HG03354 (cell line): Measurements from ENCODE around the gene GSTT2B.
"Not testable (repeated sequence)": the region's sequence is repeated elsewhere in the genome, so short reads cannot be mapped to it uniquely, and the experiment has no call there.

Experiments
- ATAC-seq: cut with Tn5 transposase; IDR thresholded peaks from one replicate; pipeline ENCODE4 v1.9.1; 2021; ENCODE audit warnings: mild to moderate bottlenecking; ENCODE audit not compliant: unreplicated experiment, poor library complexity, severe bottlenecking

The GSTT2B gene

DNA sequence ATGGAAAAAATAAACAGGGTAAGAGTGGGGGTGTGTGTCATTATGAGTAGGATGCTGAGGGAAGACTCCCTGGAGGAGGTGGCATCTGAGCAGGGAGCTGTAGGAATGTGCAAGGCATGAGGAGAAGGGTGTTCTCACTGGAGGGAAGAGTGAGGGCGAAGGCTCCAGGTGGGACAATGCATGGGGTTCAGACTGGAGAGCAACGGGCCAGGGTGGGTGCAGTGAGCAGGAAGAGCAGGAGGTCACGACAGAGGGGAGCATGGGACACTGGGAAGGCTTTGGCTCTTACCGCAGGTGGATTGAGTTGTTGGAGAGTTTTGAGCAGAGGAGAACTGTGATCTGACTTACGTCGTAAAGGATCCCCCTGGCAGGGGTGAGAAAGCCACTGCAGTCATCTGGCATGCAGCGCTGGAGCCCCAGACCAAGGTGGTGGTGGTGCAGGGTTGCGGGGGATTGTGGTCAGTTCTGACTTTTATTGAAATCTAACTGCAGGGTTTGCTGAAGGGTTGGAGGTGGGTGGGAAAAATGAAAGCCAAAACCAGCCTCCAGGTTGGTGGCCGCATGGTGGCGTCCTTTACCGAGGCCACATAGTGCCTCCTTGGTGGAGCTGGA, 8.1 kb downstream of the GSTT2B start:
- not testable (repeated sequence) for ATAC-seq

GRCh38 chr22:23951383-23951782, 9.6 kb downstream of the GSTT2B start:
- not testable (repeated sequence) for ATAC-seq

- not testable (repeated sequence) for ATAC-seq
These were observed 11.2 kb downstream of the GSTT2B start for GRCh38 chr22:23949764-23950163.

- ATAC-seq = not testable (repeated sequence)
These were observed 13.6 kb downstream of the GSTT2B start for GRCh38 chr22:23947391-23947790.

DNA sequence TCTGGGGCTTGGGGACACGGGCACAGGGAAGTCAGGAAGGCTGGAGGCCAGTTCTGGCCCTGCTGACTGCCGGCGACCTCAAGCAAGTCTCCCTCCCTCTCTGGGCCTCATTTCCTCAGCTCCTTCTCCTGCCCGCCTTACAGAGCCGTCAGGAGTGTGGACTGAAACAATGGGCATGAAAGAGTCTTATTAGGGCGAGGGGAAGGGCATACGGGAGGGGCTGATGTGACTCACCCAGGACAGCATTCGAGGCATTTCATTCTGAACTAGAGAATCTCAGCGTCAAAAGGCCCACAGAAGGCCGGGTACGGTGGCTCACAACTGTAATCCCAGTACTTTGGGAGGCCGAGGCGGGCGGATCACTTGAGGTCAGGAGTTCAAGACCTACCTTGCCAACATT, 20.8 kb downstream of the GSTT2B start:
- not testable (repeated sequence) for ATAC-seq

DNA sequence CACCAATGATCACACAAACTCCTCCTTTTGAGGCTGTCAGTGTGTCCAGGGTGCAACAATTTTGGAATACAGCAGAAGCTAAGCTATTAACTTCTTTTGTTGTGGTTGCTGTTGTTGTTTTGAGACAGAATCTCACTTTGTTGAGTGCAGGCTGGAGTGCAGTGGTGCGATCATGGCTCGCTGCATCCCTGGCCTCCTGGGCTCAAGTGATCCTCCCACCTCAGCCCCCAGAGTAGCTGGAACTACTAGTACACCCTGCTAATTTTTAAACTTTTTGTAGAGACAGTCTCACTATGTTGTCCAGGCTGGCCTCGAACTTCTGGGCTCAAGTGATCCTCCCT, 22.0 kb downstream of the GSTT2B start:
- no peak for ATAC-seq

DNA sequence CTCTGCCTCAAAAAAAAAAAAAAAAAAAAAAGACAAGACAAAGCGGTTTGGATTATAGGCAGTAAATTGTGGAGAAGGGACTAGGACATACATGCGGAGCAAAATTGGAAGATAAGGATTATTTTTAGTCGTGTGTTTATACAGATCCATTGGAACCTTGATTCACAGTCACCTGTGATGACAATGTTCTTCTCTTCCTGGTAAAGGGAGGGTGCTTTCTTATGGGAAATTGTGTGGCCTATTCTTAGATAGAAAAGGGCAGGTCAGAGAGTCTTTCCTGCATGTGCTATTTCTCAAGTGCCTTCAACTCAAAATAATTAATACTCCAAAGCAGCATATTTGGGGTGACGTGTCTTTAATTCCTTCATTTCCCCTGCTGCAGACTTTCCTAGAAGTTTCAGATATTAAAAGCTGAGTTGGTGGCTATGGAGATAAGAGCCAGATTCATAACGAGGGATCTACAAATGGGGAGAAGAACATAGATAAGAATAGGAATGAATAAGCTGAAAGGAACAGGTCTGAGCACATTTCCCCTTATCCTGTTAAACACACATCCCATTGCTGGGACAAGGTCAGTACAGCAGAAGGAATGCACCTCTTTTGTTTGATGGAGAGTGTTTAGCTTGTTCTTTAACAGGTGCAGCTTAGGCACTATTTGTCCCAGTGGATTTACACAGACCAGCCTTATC, 22.5 kb downstream of the GSTT2B start:
- no peak for ATAC-seq

DNA sequence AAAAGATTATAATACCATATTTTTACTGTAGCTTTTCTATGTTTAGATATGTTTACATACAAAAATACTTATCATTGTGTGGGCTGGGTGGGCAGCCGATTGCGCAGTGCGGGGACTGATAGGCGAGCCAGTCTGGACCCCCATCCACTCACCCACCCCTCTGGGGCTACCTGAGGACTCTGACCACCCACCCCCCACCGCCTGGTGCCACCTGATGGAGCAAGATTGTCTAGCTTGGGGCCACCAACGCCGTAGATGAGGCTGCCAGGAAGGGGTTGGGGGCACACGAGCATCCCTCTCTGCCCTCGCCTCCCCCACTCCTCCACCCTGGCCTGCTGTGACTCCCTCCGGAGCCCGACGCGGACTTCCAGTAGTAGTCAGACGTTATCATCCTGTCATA, 34.4 kb downstream of the GSTT2B start:
- no peak for ATAC-seq

DNA sequence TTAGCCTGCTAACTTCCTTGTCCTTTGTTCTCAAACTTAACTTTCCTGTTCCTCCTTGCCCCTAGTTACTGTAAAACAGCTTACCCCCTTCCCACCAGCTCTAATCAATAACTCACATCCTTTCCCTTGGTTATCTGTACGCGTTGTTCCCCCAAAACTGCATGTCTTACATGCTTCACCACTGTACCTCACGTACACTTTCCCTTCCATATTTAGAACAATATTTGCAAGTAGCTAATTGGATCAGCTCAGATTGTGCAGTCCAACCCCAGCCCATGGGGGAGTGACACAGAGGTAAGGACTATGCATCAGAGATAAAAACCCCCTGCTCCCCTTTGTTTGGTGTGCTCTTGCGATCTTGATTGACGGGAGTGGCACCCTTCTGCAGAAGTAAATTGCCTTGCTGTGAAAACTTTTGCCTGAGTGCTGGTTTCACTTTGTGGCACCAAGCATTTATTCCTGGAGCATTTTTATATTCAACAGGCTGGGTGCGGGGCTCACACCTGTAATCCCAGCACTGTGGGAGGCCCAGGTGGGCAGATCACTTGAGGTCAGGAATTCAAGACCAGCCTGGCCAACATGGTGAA, 35.9 kb downstream of the GSTT2B start:
- no peak for ATAC-seq

DNA sequence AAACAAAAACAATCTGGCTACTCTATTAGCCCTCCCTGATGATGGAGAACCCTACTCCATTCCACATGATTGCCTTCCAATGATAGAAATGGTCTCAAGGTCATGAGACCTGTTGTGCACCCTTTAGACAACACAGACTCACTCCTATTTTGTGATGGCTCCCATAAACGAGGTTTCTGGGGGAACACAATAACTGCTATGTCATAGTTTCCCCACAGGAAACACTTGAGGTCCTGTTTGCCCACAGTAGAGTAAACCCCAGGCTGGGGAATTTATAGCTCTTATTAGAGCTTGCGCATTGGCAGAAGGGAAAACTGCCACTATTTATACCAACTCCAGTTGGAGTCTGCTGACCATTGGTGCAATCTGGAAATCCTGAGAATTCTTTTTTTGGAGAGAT, 38.1 kb downstream of the GSTT2B start:
- ATAC-seq = no peak

- not testable (repeated sequence) for ATAC-seq
These were observed 39.3 kb downstream of the GSTT2B start for GRCh38 chr22:23921586-23922201.

GRCh38 chr22:23920267-23920611, 40.8 kb downstream of the GSTT2B start:
- not testable (repeated sequence) for ATAC-seq

DNA sequence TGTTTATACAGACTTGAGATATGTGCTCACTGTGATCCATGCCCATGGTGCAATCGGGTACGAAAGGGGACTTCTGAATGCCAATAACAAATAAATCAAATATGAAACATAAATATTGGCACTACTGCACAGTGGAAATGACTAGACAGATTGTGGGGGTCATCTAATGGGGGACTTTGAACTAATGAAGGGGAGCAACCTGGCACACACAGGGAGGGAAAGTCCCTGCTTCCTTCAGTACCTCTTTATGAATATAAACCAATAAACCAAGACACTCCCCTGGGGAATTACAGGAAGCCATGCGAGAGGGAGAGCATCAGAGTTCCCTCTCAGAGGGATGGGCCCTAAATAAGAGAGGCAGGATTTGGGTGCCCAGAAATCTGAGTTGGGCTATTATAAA, 45.7 kb downstream of the GSTT2B start:
- no peak for ATAC-seq

GRCh38 chr22:23913661-23914353, 47.2 kb downstream of the GSTT2B start:
- ATAC-seq = peak; percentile 95

GRCh38 chr22:23913306-23913660, 47.7 kb downstream of the GSTT2B start:
- ATAC-seq = peak; percentile 33

DNA sequence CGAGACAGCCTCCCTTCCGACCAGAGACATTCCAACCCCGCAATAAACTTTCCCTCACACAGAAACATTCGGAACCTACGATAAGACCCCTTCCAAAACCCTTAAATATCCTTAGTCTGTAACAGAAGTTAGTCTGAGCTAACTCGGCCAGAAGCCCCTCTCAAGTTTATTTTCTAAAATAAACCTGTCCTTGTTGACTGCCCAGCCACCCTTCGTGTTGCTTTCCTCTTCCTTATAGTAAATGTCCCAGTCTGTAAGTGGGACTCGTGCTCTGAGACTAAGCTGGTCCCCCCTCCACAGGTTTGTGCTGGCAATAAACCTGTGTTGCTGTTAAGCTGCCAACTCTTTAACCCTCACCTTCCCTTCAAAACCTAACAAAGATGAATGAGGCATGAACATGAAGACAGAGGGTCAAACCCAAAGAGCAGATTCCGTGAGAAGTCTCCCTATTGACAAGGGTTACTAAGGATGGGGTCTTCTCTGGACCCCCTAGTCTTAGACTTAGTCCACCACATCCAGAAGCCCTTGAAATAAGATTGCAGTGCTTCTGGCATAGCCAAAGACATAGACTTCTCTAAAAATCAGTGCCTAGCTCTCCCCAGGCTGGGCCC, 48.6 kb downstream of the GSTT2B start:
- no peak for ATAC-seq

DNA sequence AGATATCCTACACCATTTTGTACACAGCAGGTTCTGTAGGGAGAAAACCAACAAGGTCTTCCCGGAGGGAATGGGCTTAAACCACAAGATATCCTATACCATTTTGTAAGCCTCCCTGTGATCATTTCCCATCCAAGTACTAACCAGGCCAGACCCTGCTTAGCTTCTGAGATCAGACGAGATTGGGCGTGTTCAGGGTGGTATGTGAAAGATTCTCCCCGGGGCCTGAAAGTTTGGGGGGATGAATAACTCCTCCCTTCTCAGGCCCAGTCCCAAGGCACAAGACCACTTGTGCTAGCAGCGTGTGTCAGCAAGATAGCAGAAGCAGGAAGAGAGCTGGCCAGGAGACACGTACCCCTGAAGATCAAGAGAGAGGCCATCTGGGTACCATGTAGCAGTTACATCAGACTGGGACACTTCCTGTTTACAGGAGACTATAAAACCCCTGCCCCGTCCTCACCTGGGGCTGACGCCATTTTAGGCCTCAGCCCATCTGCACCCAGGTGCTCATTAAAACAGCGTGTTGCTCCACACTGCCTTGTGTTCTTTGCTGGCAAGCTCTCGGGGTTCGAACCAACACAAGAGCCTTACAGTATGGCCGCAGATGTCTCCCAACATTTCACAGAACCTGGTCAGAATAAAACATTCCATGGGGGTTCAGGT, 49.5 kb downstream of the GSTT2B start:
- ATAC-seq = no peak

DNA sequence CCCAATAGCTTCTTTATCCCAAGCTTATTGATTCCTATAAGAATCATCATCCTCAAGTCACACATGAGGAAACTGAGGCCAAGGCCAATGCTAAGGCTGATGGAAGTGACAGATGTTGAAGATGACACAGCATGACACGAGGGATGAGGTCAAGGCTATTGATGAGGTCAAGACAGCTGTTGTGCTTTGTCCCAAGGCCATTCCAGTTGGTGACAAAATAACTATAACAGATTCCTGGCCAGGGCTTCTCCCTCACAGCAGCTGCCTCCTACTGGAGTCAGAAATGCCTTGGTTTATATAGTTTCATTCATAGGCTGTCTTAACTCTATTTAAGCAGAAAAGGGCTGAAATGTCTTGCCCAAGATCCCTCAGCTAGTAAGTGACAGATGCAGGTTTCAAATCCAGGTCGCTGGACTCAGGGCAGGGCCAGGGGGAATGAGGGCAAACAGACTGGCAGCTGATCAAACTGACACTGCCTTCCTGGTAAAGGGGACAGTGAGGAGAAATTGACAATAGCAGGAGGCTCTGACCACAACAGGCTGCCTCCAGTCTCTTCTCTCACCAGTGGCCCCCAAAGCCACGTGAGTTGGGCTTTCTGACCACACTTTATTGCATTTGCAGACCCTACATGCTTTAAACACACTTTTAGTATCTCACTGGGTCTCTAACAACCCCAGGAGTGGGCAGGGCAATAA, 50.4 kb downstream of the GSTT2B start:
- no peak for ATAC-seq

- ATAC-seq = no peak
These were observed 51.6 kb downstream of the GSTT2B start for GRCh38 chr22:23909296-23909898.
